Adrenal gland (tissue), 5 donors: Measurements from ENCODE around the gene SPEM1.

ENCODE experiments used
- CTCF ChIP-seq, 6 experiments: fragments of 450-650 bp in 4 of 6; fragments of 200-600 bp in 2 of 6; sonication (generic) in 1 of 6; IDR thresholded peaks; 1 replicate in 5 of 6; 2 replicates in 1 of 6; pipeline versions ENCODE4 v1.5.1 to v1.8.0; 2016 to 2021; ENCODE audit warnings: antibody characterized with exemption in 6 of 6, mild to moderate bottlenecking in 2 of 6, moderate library complexity in 1 of 6
- POLR2A ChIP-seq, 2 donors: fragments of 450-650 bp; IDR thresholded peaks; one replicate each; pipeline ENCODE4 v1.6.1; 2017; ENCODE audit warnings: antibody characterized with exemption in 2 of 2, mild to moderate bottlenecking in 2 of 2, moderate library complexity in 1 of 2
- donor health status: DM: no; HTN: no; CAD: no.

DNA sequence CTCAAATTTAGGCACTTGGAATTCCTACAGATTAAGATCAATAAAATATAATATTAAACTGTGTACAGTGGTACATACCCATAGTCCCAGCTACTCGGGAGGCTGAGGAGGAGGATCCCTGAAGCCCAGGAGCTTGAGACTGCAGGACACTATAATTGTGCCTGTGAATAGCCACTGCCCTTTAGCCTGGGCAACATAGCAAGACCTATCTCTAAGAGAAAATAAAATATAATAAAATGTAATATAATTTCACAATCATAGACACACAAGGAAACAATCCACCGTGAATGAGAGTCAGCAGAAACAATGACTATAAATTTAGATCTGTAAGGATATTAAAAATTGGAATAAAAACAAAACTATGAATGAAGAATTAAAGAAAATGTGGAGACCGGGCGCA lies 49.3 kb upstream of the SPEM1 start:
- TF ChIP-seq CTCF (IDR thresholded peaks at IDR 0.05) = no peak
- TF ChIP-seq POLR2A (IDR thresholded peaks at IDR 0.05) = no peak
